GM23248 (cell line): ENCODE results near the gene MEGF11. TPM values are rescaled to one million over a fixed set of nuclear protein-coding genes. Genes with fewer than 3 reads are reported as not detected.
A peak's percentile ranks its signal among the peaks of the same experiment; 100 is the strongest.

Experiments
- DNase-seq: peaks from one replicate; pipeline ENCODE4 v3.0.0-alpha.2; 2015
- H2AFZ ChIP-seq: fragments of 200-600 bp; sonication (generic); 2 replicates; pipeline ENCODE4 v1.6.1; 2016; ENCODE audit warnings: antibody characterized with exemption
- H3F3A ChIP-seq: fragments of 200-600 bp; sonication (generic); 2 replicates; pipeline ENCODE4 v1.6.1; 2016; ENCODE audit warnings: mild to moderate bottlenecking, antibody characterized with exemption, mixed run types; ENCODE audit not compliant: insufficient read depth
- H3K27ac ChIP-seq: fragments of 200-600 bp; sonication (generic); 2 replicates; pipeline ENCODE4 v1.5.1; 2016; ENCODE audit warnings: mild to moderate bottlenecking
- H3K27me3 ChIP-seq: fragments of 200-600 bp; sonication (generic); replicated peaks from 2 replicates; pipeline ENCODE4 v1.6.1; 2016; ENCODE audit warnings: mild to moderate bottlenecking; ENCODE audit not compliant: insufficient read depth
- H3K36me3 ChIP-seq: fragments of 200-600 bp; sonication (generic); 2 replicates; pipeline ENCODE4 v1.6.1; 2016; ENCODE audit warnings: low read depth, mild to moderate bottlenecking
- H3K4me1 ChIP-seq: fragments of 200-600 bp; sonication (generic); 2 replicates; pipeline ENCODE4 v1.6.1; 2016; ENCODE audit warnings: mild to moderate bottlenecking; ENCODE audit not compliant: insufficient read depth
- H3K4me2 ChIP-seq: fragments of 200-600 bp; sonication (generic); one replicate; pipeline ENCODE4 v1.6.1; 2016; ENCODE audit warnings: mild to moderate bottlenecking; ENCODE audit not compliant: unreplicated experiment
- H3K4me3 ChIP-seq: fragments of 200-600 bp; sonication (generic); 2 replicates; pipeline ENCODE4 v1.5.1; 2016; ENCODE audit warnings: mild to moderate bottlenecking
- H3K79me2 ChIP-seq: fragments of 200-600 bp; sonication (generic); 2 replicates; pipeline ENCODE4 v1.6.1; 2016; ENCODE audit warnings: mild to moderate bottlenecking; ENCODE audit not compliant: insufficient read depth
- H3K9ac ChIP-seq: fragments of 200-600 bp; sonication (generic); 2 replicates; pipeline ENCODE4 v1.6.1; 2016; ENCODE audit warnings: mild to moderate bottlenecking
- H3K9me2 ChIP-seq: fragments of 200-600 bp; sonication (generic); 2 replicates; pipeline ENCODE4 v1.6.1; 2016; ENCODE audit warnings: mixed run types, mild to moderate bottlenecking, moderate library complexity; ENCODE audit not compliant: insufficient read depth
- H3K9me3 ChIP-seq: fragments of 200-600 bp; sonication (generic); one replicate; pipeline ENCODE4 v1.6.1; 2017; ENCODE audit warnings: low read depth
- H4K20me1 ChIP-seq: fragments of 200-600 bp; sonication (generic); 2 replicates; pipeline ENCODE4 v1.6.0; 2016; ENCODE audit not compliant: insufficient read depth
- EZH2 ChIP-seq: fragments of 200-600 bp; sonication (generic); IDR thresholded peaks from 2 replicates; pipeline ENCODE4 v1.6.1; 2018; ENCODE audit warnings: antibody characterized with exemption, mild to moderate bottlenecking; ENCODE audit not compliant: insufficient read depth, poor library complexity, severe bottlenecking
- EZH2phosphoT487 ChIP-seq: fragments of 200-600 bp; sonication (generic); IDR thresholded peaks from 2 replicates; pipeline ENCODE4 v1.6.1; 2018; ENCODE audit warnings: antibody characterized with exemption, moderate library complexity, mild to moderate bottlenecking, low read depth; ENCODE audit not compliant: insufficient read depth
- WGBS, 2 experiments: methylation state at CpG; one replicate each; pipeline ENCODE4 v1.1.6; 2015 to 2017; ENCODE audit warnings: low lambda C conversion rate in 2 of 2, low coverage in 1 of 2; ENCODE audit errors: missing lambda C conversion rate in 2 of 2; 5-methylcytosine and 5-hydroxymethylcytosine counted together
- in situ Hi-C: fragments of 300-500 bp; cut with MboI; formaldehyde crosslinking; loops from 2 replicates; pipeline ENCODE4 v1.15.0; 2020
- polyA plus RNA-seq: library from polyadenylated mRNA; unstranded; fragments of >200 nt; fragmentation: Nextera tagmentation; extraction: Ambion mirVana; gene quantifications from 2 replicates; pipeline ENCODE4 v1.2.1, GENCODE V29; 2016
- total RNA-seq: library from RNA; depleted of rRNA; stranded (reverse); fragments of >200 nt; shearing (Covaris generic); gene quantifications from 2 replicates; pipeline ENCODE4 v1.2.3, GENCODE V29; 2014

Gene MEGF11
- total and polyA plus RNA-seq, 2 experiments from 2014 or later: 0.14 TPM; not detected in 1

DNA sequence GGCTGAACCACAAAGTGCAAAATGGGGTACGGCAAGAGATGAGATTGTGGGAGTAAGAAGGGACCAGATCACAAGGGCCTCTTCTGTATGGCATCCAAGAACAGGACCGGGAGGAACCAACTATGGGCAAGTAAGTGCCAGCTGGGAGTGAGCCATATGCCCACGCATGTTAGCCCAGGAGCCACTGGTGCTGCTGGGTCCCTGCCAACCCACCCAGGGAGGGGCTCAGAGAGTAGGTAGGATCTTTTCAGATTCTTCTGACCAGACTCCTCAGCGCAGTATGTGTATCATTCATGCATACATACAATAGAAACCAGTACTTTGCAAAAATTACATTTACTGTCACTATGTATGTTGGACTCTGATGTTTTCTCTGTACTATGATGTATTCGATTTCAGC, 330.3 kb downstream of the MEGF11 start:
- H4K20me1 ChIP-seq: no peaks in the 10 kb centered on the region
- H3K9me2 ChIP-seq: no peaks in the 10 kb centered on the region
- H3K27me3 ChIP-seq: no peaks in the 10 kb centered on the region
- H3K9me3 ChIP-seq: no peaks in the 10 kb centered on the region
- no peaks in the 10 kb centered on the region for H3K36me3 ChIP-seq
- WGBS, 2 experiments: 74 to 77% methylated on average over 5 of the region's 5 CpGs
- no peak overlapping the region for H3K4me3 ChIP-seq
- H2AFZ ChIP-seq: no peak overlapping the region
- DNase-seq: no peak
- peaks cover 13% of the 10 kb centered on the region for H3K4me1 ChIP-seq
- H3K9ac ChIP-seq: no peak overlapping the region
- in situ Hi-C loops: no loop called here
- no peaks in the 10 kb centered on the region for H3K79me2 ChIP-seq
- H3F3A ChIP-seq: no peaks in the 10 kb centered on the region
- no peak overlapping the region for H3K4me2 ChIP-seq
- TF ChIP-seq EZH2: no peak
- no peak overlapping the region for H3K27ac ChIP-seq

DNA sequence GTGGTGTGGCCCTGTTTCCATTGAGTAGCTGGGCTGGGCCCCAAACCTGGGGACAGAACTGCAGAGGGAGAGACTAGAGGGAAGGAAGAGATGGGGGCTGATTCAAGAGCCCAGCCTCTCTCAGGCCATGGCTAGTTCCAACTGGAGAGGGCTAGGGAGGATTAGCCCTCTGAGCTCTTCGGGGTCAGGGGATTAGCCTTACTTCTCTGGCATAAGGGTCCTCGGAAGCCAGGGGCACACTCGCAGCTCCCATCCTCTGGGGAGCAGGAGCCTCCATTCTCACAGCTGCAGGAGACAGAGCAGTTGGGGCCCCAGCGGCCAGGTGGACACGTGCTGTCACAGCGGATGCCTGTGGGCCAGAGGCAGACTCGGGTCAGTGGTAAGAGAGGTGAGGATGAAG, 330.9 kb downstream of the MEGF11 start:
- Histone ChIP-seq H3F3A (no peaks in the 10 kb centered on the region), H3K27me3 (no peaks in the 10 kb centered on the region), H3K79me2 (no peaks in the 10 kb centered on the region), H3K9me2 (no peaks in the 10 kb centered on the region), H3K4me1 (peaks cover 13% of the 10 kb centered on the region), H2AFZ (no peak overlapping the region), H3K4me3 (no peak overlapping the region), H3K9me3 (no peaks in the 10 kb centered on the region), H3K27ac (no peak overlapping the region), H3K9ac (no peak overlapping the region), H3K4me2 (no peak overlapping the region), H4K20me1 (no peaks in the 10 kb centered on the region), H3K36me3 (no peaks in the 10 kb centered on the region)
- TF ChIP-seq EZH2 (no peak), EZH2phosphoT487 (no peak)
- WGBS, 2 experiments: 89 to 91% methylated on average over 7 of the region's 7 CpGs
- in situ Hi-C loops: no loop called here
- DNase-seq: no peak

DNA sequence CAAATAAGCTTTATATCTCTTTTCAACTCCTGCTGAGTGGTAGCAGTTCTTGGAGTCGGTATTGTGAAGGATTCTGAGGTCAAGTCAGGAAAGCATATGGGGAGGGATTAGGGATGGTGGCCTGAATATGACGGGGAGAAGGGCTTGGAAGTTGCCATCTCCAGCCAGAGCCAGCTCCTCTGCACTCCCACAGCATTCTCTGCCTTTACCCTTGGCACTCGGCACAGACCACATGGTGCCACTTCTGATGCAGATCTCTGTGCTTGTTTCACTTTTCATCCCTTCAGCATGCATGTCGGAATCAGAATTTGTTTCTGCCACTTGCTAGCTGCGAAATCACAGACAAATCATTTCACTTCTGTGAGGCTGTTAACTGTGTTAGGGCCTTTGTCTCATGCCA, 331.8 kb downstream of the MEGF11 start:
- Histone ChIP-seq H3K79me2 (no peaks in the 10 kb centered on the region), H3K4me3 (no peak overlapping the region), H3K9ac (no peak overlapping the region), H3K9me2 (no peaks in the 10 kb centered on the region), H3K9me3 (no peaks in the 10 kb centered on the region), H3F3A (no peaks in the 10 kb centered on the region), H2AFZ (no peak overlapping the region), H3K4me2 (no peak overlapping the region), H3K27ac (no peak overlapping the region), H4K20me1 (no peaks in the 10 kb centered on the region), H3K36me3 (no peaks in the 10 kb centered on the region), H3K4me1 (peaks cover 16% of the 10 kb centered on the region), H3K27me3 (no peaks in the 10 kb centered on the region)
- in situ Hi-C loops: no loop called here
- 54 to 64% methylated on average over 5 of the region's 5 CpGs for WGBS, 2 experiments
- DNase-seq: no peak
- no peak for TF ChIP-seq EZH2phosphoT487
- no peak for TF ChIP-seq EZH2

DNA sequence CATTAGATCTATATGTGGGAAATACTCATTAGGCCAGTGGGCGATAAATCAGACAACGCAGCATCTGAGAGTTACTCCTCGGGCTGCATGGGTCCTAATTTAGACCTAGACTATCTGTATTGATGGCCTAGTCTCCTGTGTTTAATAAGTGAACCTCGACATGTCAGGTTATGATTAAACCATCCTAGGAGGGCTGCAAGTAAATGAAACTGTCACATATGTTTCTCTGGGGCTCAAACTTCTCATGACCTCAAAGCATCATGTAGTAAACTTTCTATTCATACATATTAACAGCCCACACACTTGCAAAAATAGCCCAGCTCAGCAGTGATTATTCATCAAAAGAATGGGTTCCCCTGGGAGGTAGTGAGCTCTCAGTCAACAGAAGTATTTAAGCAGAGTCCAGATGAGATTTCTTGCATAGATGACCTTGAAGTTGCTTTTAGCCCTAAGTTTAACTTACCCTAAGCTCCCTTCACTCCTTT, 332.7 kb downstream of the MEGF11 start:
- no peak overlapping the region for H3K4me3 ChIP-seq
- peak; percentile 68 for DNase-seq
- in situ Hi-C loops: no loop called here
- WGBS, 2 experiments: 77 to 83% methylated on average over 4 of the region's 4 CpGs
- H3K9me3 ChIP-seq: no peaks in the 10 kb centered on the region
- H3K79me2 ChIP-seq: no peaks in the 10 kb centered on the region
- no peak overlapping the region for H3K4me2 ChIP-seq
- H3K36me3 ChIP-seq: no peaks in the 10 kb centered on the region
- no peak overlapping the region for H2AFZ ChIP-seq
- H4K20me1 ChIP-seq: no peaks in the 10 kb centered on the region
- no peak overlapping the region for H3K9ac ChIP-seq
- peaks cover 17% of the 10 kb centered on the region for H3K4me1 ChIP-seq
- no peaks in the 10 kb centered on the region for H3K9me2 ChIP-seq
- no peaks in the 10 kb centered on the region for H3F3A ChIP-seq
- H3K27me3 ChIP-seq: no peaks in the 10 kb centered on the region
- TF ChIP-seq EZH2: no peak
- TF ChIP-seq EZH2phosphoT487: no peak
- H3K27ac ChIP-seq: no peak overlapping the region

DNA sequence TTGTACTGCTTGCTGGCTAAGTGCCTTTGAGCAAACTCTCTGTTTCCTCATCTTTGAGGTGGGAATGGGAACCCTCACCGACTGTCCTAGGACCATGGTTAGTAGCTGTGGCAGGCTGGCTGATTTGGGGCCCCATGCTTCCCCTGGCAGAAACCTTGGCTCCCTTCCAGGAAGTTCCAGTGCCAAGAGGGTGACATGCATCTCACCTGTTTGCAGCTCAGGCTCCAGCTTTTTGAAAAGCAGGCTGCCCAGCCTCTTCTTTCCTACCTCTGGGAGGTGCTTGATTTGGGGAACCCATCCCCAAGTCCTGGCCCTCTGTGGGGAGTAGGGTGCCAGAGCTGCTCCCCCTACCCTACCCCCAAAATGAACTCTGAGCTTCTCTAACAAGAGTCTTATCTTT, 333.4 kb downstream of the MEGF11 start:
- Histone ChIP-seq H3K4me3 (no peak overlapping the region), H3K4me1 (peaks cover 17% of the 10 kb centered on the region), H3K27ac (no peak overlapping the region), H3K9me3 (no peaks in the 10 kb centered on the region), H3K27me3 (no peaks in the 10 kb centered on the region), H3K36me3 (no peaks in the 10 kb centered on the region), H3K4me2 (no peak overlapping the region), H3K9me2 (no peaks in the 10 kb centered on the region), H3K9ac (no peak overlapping the region), H2AFZ (no peak overlapping the region), H3F3A (no peaks in the 10 kb centered on the region), H4K20me1 (no peaks in the 10 kb centered on the region), H3K79me2 (no peaks in the 10 kb centered on the region)
- TF ChIP-seq EZH2phosphoT487 (no peak), EZH2 (no peak)
- WGBS, 2 experiments: 89 to 100% methylated on average over 1 of the region's 1 CpG
- no peak for DNase-seq
- in situ Hi-C loops: no loop called here
